Stimulated activated CD8-positive, alpha-beta memory T cell treated with anti-CD3 and anti-CD28 coated beads, Interleukin-4, amount 100 ng/mL, for 4 hours (primary cell): Measurements from ENCODE around the gene ATPAF2.
"Not testable (repeated sequence)": the region's sequence is repeated elsewhere in the genome, so short reads cannot be mapped to it uniquely, and the experiment has no call there.

Experiments used
- DNase-seq, 2 donors: peaks; one replicate each; pipeline ENCODE4 v3.0.0-alpha.2; 2020; ENCODE audit warnings: low read depth in 2 of 2, low spot score in 1 of 2

ATPAF2 gene

DNA sequence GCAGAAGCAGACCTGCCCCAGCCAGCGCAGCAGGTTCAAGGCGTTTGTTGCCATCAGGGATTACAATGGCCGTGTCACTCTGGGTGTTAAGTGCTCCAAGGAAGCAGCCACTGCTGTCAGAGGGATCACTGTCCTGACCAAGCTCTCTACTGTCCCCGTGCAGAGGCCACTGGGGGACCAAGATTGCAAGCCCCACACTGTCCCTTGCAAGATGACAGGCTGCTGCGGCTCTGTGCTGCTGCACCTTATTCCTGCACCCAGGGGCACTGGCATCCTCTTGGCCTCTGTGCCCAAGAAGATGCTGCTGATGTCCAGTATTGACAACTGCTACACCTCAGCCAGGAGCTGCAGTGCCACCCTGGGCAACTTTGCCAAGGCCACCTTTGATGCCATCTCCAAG lies 27.7 kb downstream of the ATPAF2 start:
- DNase-seq = no peak

DNA sequence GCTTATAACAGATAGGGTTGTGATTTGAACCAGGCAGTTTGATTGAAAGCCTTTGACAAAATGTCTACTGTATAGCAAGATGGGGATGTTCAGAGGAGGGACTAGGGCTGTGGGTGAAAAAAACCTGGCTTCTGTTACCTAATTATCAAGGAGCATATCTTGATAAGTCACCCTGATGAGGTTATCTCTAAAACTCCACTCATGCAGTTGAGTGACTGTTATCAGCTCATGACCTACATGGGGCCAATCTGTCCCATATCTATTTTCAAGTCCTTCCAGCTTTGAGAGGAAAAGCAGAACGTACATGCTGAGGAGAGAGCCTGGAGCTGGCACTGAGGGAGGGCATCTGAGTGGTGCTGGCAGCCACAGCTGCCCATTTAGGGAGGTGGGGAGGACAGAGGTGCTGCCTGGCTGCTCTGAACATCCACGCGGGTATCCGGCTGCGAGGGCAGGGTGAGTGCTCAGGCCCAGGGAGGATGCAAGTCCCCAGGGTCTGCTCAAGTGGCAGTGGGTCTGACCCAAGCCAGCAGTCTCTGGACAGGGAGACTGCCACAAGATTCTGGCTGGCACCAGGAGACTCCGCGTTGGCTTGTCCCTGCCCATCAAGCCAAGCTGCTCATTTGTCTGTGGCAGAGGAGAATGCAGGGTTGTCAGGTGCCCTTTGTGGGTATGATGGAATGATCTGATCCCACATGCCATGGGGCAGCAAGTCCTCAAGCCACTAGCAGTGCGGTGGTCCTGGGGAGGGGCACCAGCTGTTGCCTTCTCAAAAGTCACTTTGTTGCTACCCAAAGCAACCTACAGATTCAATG lies 29.2 kb downstream of the ATPAF2 start:
- DNase-seq = no peak

- no peak for DNase-seq
Observed at GRCh38 chr17:18008496-18009268, 30.3 kb downstream of the ATPAF2 start.

- no peak for DNase-seq
Observed at GRCh38 chr17:18006495-18007239, 32.3 kb downstream of the ATPAF2 start.

DNA sequence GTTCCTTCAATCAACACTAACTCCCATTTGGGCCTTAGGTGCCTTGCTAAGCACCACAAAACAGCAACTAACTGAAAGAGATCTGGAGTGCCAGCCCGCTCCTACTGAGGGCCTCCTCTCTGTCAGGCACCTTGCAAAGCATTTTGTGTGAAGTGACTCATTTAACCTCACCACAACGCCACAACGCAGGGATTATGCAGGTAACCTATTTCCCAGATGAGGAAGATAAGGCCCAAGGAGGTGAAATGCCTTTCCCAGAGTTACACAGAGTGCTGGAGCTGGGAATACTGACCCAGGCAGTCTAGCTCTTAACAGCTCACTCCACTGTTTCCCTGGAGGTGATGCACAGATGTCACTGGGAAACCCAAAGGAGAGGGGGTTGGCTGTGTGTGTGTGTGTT lies 33.5 kb downstream of the ATPAF2 start:
- no peak for DNase-seq

DNA sequence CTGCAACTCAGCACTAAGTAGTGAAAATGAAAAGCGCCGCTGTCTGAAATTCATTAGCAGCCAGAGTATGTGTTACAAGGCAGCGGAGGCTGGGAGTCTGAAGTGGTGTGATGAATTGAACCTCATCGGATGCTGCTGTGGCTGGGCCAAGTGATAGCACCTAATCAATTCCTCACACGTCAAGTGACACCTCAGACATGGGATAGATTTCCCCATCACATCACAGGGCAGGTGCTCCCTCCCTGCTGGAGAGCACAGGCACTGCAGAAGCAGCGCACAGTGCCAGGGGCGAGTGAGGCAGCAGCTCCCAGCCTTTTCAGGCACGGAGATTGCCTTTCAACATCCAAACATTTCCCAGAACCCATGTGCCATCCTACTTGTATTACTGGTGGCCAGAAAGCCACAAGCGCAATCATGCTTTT lies 34.1 kb downstream of the ATPAF2 start:
- no peak for DNase-seq

GRCh38 chr17:18004345-18004744 lies 34.6 kb downstream of the ATPAF2 start:
- DNase-seq = no peak

- DNase-seq = no peak
Observed at GRCh38 chr17:18002171-18002570, 36.8 kb downstream of the ATPAF2 start.

DNA sequence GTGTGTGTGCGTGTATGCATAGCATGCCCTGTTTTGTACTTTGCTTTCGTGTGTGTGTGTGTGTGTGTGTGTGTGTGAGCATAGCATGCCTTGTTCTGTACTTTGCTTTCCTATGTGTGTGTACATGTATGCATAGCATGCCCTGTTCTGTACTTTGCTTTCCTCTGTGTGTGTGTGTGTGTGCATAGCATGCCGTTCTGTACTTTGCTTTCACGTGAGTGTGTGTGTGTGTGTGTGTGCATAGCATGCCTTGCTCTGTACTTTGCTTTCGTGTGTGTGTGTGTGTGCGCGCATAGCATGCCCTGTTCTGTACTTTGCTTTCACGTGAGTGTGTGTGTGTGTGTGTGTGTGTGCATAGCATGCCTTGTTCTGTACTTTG lies 38.9 kb downstream of the ATPAF2 start:
- no peak for DNase-seq

DNA sequence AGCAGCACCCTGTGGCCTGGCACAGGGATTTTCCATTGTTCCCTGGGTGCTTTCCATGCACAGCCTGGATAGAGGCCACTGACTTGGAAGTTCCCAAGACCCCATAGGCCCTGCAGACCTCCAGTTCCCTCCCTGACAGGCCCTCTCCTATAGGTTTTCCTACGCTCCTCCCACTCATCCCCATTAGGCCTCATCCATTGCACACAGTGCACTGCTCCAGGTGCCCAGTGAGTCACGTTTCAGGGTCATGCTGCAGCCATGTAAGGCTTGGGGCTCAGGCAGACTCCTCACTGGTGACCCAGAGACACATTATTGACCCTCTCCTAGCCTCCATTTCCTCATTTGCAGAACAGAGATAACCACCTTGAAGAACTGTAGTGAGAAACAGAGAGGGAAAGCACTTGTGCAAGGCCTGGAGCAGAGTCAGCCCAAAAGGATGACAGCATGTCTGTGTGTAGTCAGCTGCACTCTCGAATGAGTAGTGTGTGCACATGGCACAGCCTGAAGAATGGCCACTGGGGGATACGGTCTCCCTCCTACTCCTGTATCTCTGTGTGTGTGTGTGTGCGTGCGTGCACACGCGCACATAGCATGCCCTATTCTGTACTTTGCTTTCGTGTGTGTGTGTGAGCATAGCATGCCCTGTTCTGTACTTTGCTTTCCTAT lies 39.5 kb downstream of the ATPAF2 start:
- no peak for DNase-seq

GRCh38 chr17:17998934-17999333 lies 40.0 kb downstream of the ATPAF2 start:
- no peak for DNase-seq

GRCh38 chr17:17995887-17996286 lies 43.1 kb downstream of the ATPAF2 start:
- not testable (repeated sequence) for DNase-seq

- DNase-seq = no peak
Observed at GRCh38 chr17:17994271-17995069, 44.5 kb downstream of the ATPAF2 start.

DNA sequence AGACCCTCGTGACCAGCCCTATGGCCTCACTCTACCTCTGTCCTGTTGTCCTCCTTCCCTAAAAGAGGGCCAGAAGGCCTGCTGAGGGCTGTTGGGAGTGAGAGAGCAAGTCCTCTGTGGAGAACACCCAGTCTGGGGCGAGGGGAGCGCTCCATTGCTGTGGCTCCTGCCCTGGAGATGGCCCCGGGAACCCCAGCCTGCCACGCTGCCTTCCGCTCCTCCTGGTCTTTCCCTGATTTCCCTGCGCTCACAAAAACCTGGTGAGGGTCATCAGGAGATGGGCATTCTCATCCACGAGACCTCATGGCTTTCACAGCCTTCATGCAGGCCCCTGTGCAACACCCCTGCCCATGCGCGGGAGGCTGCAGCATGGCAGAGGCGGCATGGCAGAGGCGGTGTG lies 45.1 kb downstream of the ATPAF2 start:
- DNase-seq = no peak

DNA sequence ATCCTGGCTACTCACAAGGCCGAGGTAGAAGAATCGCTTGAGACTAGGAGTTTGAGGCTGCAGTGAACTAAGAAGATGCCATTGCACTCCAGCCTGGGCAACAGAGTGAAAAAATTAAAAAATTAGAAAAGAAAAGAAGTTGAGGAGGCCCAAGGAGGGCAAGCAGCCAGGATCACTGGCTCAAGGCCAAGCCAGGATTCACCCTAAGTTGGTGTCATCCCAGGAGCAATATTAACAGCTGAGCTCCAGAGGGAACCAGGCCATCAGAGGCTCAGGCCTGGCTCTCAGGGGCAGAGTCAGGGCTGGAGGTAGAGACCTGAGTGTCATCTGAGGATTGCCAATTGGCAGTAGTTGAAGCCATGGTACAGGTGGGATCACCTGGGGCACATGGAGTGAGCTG lies 45.6 kb downstream of the ATPAF2 start:
- DNase-seq = no peak

DNA sequence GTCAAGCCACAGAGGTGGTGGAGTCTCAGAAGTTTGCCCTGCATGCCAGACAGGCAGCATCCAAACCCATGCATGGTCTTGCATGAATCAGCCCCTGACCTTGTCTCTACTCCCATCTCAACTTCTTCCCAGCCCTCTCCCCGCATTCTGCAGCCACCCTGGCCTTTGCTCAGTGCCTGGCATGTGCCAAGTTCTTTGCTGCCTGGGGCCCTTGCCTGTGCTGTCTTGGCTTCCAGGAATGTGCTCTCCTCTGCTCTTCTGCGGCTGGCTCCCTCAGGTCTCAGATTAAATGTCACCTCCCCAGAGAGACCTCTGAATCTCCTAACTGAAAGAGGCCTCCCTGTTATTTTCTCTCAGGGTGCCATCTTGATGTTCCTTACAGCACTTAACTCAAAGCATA lies 48.7 kb downstream of the ATPAF2 start:
- DNase-seq = no peak

DNA sequence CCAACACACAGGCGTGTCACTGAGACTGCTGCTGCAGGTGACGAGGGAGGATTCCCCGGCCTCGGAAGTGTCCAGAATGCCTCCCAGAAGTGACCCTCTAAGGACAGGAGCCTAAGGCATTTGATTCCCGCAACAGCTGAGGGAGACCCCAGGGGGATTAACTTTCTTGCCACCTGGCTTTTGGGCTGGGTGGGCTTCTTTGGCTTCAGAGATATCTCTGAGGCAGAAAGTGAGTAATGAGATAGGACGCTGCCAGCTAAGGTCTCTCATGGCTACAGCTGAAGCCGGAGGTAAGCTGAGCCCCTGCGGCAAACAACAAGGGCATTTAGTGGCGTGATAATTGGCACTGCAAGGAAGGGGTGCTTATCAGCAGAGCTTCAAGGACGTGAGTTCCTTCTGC lies 49.4 kb downstream of the ATPAF2 start:
- no peak for DNase-seq

GRCh38 chr17:17989081-17989480 lies 49.9 kb downstream of the ATPAF2 start:
- DNase-seq = no peak

DNA sequence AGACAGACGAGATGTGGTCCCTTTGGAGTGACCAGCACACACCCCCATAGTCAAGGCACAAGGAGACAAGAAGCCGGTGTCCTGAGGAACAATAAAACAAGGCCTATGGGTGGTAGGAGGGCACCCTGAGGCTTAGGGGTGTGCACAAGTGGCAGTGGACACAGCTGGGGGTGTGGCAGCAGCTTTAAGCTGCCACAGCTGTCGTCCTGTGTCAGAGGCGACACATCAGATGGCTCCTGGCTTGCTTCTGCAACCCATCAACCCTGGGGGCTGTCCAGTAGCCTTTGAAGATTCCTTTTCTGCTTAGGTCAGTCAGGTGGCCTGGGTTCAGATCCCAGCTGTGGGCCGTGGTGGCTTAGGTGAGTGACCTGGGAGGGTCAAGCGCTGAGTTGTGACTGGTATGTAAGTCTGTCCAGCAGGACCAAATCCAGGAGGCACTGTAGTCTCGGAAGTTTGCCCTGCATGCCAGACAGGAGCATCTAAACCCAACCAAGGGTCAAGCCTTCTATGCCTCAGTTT lies 50.5 kb downstream of the ATPAF2 start:
- DNase-seq = no peak

GRCh38 chr17:17987901-17988300 lies 51.1 kb downstream of the ATPAF2 start:
- DNase-seq = no peak
